H1 (cell line): Measurements from ENCODE around the gene ADAT3. TPM values are rescaled to one million over a fixed set of nuclear protein-coding genes. Genes with fewer than 3 reads are reported as not detected.

ENCODE experiments used
- CTCF ChIA-PET: fragments of 300-600 bp; sonication (Branson Sonifier 250); formaldehyde crosslinking; loops from one replicate; lab custom pipeline; 2021; ENCODE audit not compliant: partially characterized antibody; lab: Charles Lee
- POLR2A ChIA-PET: fragments of 300-600 bp; sonication (Branson Sonifier 250); formaldehyde crosslinking; loops from one replicate; lab custom pipeline; 2021; ENCODE audit warnings: inconsistent platforms; ENCODE audit not compliant: partially characterized antibody; lab: Charles Lee
- DNase-seq, 2 experiments: peaks; one replicate each; pipeline versions ENCODE4 v3.0.0 to v3.0.0-alpha.2; 2010 to 2022; ENCODE audit warnings: low spot score in 2 of 2, low read depth in 1 of 2, mixed read lengths in 1 of 2
- FAIRE-seq: peaks from 2 replicates; lab custom pipeline; 2011; peaks lifted over from hg19 to GRCh38; lab: Jason Lieb, UNC
- H2AFZ ChIP-seq: 2 replicates; pipeline ENCODE4 v1.8.1; 2012; ENCODE audit warnings: low read length, inconsistent platforms
- H2AK5ac ChIP-seq: 2 replicates; pipeline ENCODE4 v1.6.1; 2013; ENCODE audit warnings: low read depth, low read length
- H2BK120ac ChIP-seq: replicated peaks from 2 replicates; pipeline ENCODE3; 2013; ENCODE audit warnings: low read depth, low read length, inconsistent platforms
- H2BK12ac ChIP-seq: 2 replicates; pipeline ENCODE4 v1.6.1; 2013; ENCODE audit warnings: low read depth, low read length
- H2BK15ac ChIP-seq: 2 replicates; pipeline ENCODE4 v1.6.1; 2013; ENCODE audit warnings: low read length
- H2BK20ac ChIP-seq: 2 replicates; pipeline ENCODE4 v1.6.1; 2013; ENCODE audit warnings: low read length
- H2BK5ac ChIP-seq: 2 replicates; pipeline ENCODE4 v1.6.1; 2013; ENCODE audit warnings: low read depth, low read length
- H3K14ac ChIP-seq: 2 replicates; pipeline ENCODE4 v1.6.1; 2013; ENCODE audit warnings: inconsistent platforms; ENCODE audit not compliant: insufficient read length
- H3K18ac ChIP-seq: 2 replicates; pipeline ENCODE4 v1.6.1; 2013; ENCODE audit warnings: low read length; ENCODE audit errors: extremely low read depth
- H3K23ac ChIP-seq: 2 replicates; pipeline ENCODE4 v1.6.1; 2013; ENCODE audit warnings: inconsistent platforms; ENCODE audit not compliant: insufficient read length
- H3K23me2 ChIP-seq: 2 replicates; pipeline ENCODE4 v1.6.1; 2013; ENCODE audit warnings: low read depth, low read length
- H3K27ac ChIP-seq: 2 replicates; pipeline ENCODE4 v1.6.1; 2011; ENCODE audit warnings: low read depth, low read length, inconsistent platforms
- H3K27me3 ChIP-seq, 4 experiments: replicated peaks in 1 of 4; 1 replicate in 1 of 4; 2 replicates in 3 of 4; pipeline versions ENCODE4 v1.6.1 to v1.8.1; 2011 to 2013; ENCODE audit warnings: low read length in 3 of 4, mild to moderate bottlenecking in 3 of 4, inconsistent platforms in 2 of 4, mixed read lengths in 2 of 4, moderate library complexity in 1 of 4; ENCODE audit not compliant: control insufficient read depth in 3 of 4, insufficient read depth in 3 of 4; ENCODE audit errors: extremely low read depth in 1 of 4
- H3K36me3 ChIP-seq, 4 experiments: 2 replicates each; pipeline versions ENCODE4 v1.6.1 to v1.8.1; 2011 to 2013; ENCODE audit warnings: mild to moderate bottlenecking in 4 of 4, low read length in 3 of 4, moderate library complexity in 2 of 4, control low read depth in 1 of 4, inconsistent platforms in 1 of 4; ENCODE audit not compliant: insufficient read depth in 4 of 4, control insufficient read depth in 2 of 4
- H3K4ac ChIP-seq: replicated peaks from 2 replicates; pipeline ENCODE3; 2013; ENCODE audit warnings: low read length, low read depth, mixed read lengths, inconsistent platforms; ENCODE audit not compliant: insufficient read length
- H3K4me1 ChIP-seq, 4 experiments: replicated peaks in 1 of 4; 1 replicate in 1 of 4; 2 replicates in 3 of 4; pipeline versions ENCODE4 v1.6.1 to v1.8.1; 2011 to 2013; ENCODE audit warnings: low read length in 3 of 4, inconsistent platforms in 2 of 4, mixed read lengths in 1 of 4; ENCODE audit not compliant: insufficient read depth in 4 of 4, control insufficient read depth in 3 of 4
- H3K4me2 ChIP-seq, 2 experiments: 2 replicates each; pipeline versions ENCODE4 v1.6.1 to v1.8.1; 2011 to 2013; ENCODE audit warnings: low read depth in 2 of 2, low read length in 2 of 2, control low read depth in 1 of 2, inconsistent platforms in 1 of 2, mild to moderate bottlenecking in 1 of 2; ENCODE audit not compliant: insufficient read depth in 1 of 2
- H3K4me3 ChIP-seq, 4 experiments: fragments of 200-600, 300-600 bp in 1 of 4; sonication (generic), shearing (Covaris generic), sonication (Bioruptor Twin) in 1 of 4; 2 replicates each; pipeline versions ENCODE4 v1.5.1 to v1.8.1; 2011 to 2016; ENCODE audit warnings: low read length in 4 of 4, low read depth in 3 of 4, control low read depth in 2 of 4, inconsistent platforms in 2 of 4, mild to moderate bottlenecking in 2 of 4, mixed read lengths in 1 of 4, moderate library complexity in 1 of 4; ENCODE audit not compliant: insufficient read depth in 2 of 4; ENCODE audit errors: extremely low read depth in 1 of 4
- H3K56ac ChIP-seq: replicated peaks from 2 replicates; pipeline ENCODE3; 2013; ENCODE audit warnings: low read depth, mild to moderate bottlenecking, mixed read lengths, low read length, inconsistent platforms; ENCODE audit not compliant: insufficient read length
- H3K79me1 ChIP-seq: 2 replicates; pipeline ENCODE4 v1.6.1; 2013; ENCODE audit warnings: low read depth, low read length, control low read depth
- H3K79me2 ChIP-seq, 2 experiments: 2 replicates each; pipeline versions ENCODE4 v1.6.1 to v1.8.1; 2012 to 2013; ENCODE audit warnings: low read length in 2 of 2, mild to moderate bottlenecking in 2 of 2, inconsistent platforms in 1 of 2; ENCODE audit not compliant: insufficient read depth in 2 of 2, control insufficient read depth in 1 of 2
- H3K9ac ChIP-seq, 4 experiments: replicated peaks in 1 of 4; 1 replicate in 1 of 4; 2 replicates in 3 of 4; pipeline versions ENCODE4 v1.6.1 to v1.8.1; 2011 to 2013; ENCODE audit warnings: low read depth in 3 of 4, low read length in 3 of 4, control low read depth in 2 of 4, mild to moderate bottlenecking in 2 of 4, moderate library complexity in 2 of 4, inconsistent platforms in 1 of 4; ENCODE audit errors: extremely low read depth in 1 of 4
- H3K9me3 ChIP-seq, 2 experiments: 2 replicates each; pipeline versions ENCODE4 v1.6.1 to v1.8.1; 2012 to 2013; ENCODE audit warnings: mild to moderate bottlenecking in 2 of 2, moderate library complexity in 2 of 2, control low read depth in 1 of 2, inconsistent platforms in 1 of 2, low read depth in 1 of 2, low read length in 1 of 2, mixed read lengths in 1 of 2; ENCODE audit not compliant: insufficient read depth in 2 of 2
- H4K20me1 ChIP-seq, 2 experiments: replicated peaks in 1 of 2; 2 replicates each; pipeline versions ENCODE3 to v1.8.1; 2011 to 2013; ENCODE audit warnings: inconsistent platforms in 2 of 2, low read length in 2 of 2, mild to moderate bottlenecking in 1 of 2; ENCODE audit not compliant: insufficient read depth in 2 of 2, control insufficient read depth in 1 of 2
- H4K5ac ChIP-seq: 2 replicates; pipeline ENCODE4 v1.6.1; 2013; ENCODE audit warnings: low read length, low read depth, mixed read lengths, inconsistent platforms; ENCODE audit not compliant: insufficient read length
- H4K8ac ChIP-seq: 2 replicates; pipeline ENCODE4 v1.8.0; 2013; ENCODE audit warnings: mild to moderate bottlenecking, moderate library complexity, low read length, inconsistent platforms; ENCODE audit not compliant: insufficient read depth; ENCODE audit errors: extremely low read depth
- H4K91ac ChIP-seq: replicated peaks from 2 replicates; pipeline ENCODE3; 2013; ENCODE audit warnings: low read length, mixed read lengths, inconsistent platforms; ENCODE audit not compliant: insufficient read length
- BACH1 ChIP-seq: IDR thresholded peaks from 2 replicates; pipeline ENCODE4 v1.6.1; 2012; ENCODE audit warnings: low read length, improper control_type of control experiment
- EP300 ChIP-seq, 2 experiments: IDR thresholded peaks; 1 replicate in 1 of 2; 2 replicates in 1 of 2; pipeline ENCODE4 v1.6.1; 2011 to 2012; ENCODE audit warnings: low read depth in 2 of 2, low read length in 2 of 2, mild to moderate bottlenecking in 2 of 2, borderline replicate concordance in 1 of 2, inconsistent platforms in 1 of 2, moderate library complexity in 1 of 2
- HDAC6 ChIP-seq: IDR thresholded peaks from one replicate; pipeline ENCODE4 v1.7.1; 2012; ENCODE audit warnings: low read depth, mild to moderate bottlenecking, inconsistent platforms, low read length, moderate library complexity
- SP1 ChIP-seq: IDR thresholded peaks from 2 replicates; pipeline ENCODE4 v1.6.1; 2011; ENCODE audit warnings: low read depth, low read length
- SRF ChIP-seq: IDR thresholded peaks from 2 replicates; pipeline ENCODE4 v1.6.1; 2011; ENCODE audit warnings: mild to moderate bottlenecking, low read depth, low read length, moderate library complexity
- YY1 ChIP-seq: IDR thresholded peaks from 2 replicates; pipeline ENCODE4 v1.6.1; 2011; ENCODE audit warnings: low read depth, mild to moderate bottlenecking, low read length
- ZNF274 ChIP-seq: IDR thresholded peaks from 2 replicates; pipeline ENCODE4 v1.7.0; 2012; ENCODE audit warnings: low read length, borderline replicate concordance; ENCODE audit errors: extremely low read depth
- WGBS, 2 experiments: shearing (Covaris generic) in 1 of 2; methylation state at CpG; one replicate each; pipeline versions ENCODE4 v1.1.6 to v1.1.7; 2013 to 2015; ENCODE audit warnings: low lambda C conversion rate in 2 of 2, mixed read lengths in 2 of 2, inconsistent platforms in 1 of 2, low coverage in 1 of 2, missing lambda C conversion rate in 1 of 2; ENCODE audit not compliant: insufficient replicate concordance in 2 of 2, insufficient coverage in 1 of 2, insufficient read length in 1 of 2; ENCODE audit errors: extremely low coverage in 1 of 2, missing lambda C conversion rate in 1 of 2; 5-methylcytosine and 5-hydroxymethylcytosine counted together
- polyA plus RNA-seq, 7 experiments: library from polyadenylated mRNA; depleted of rRNA in 3 of 7; stranded (reverse) in 5 of 7; unstranded in 2 of 7; fragments of >200 nt in 5 of 7; fragments of 200-250 nt in 2 of 7; gene quantifications; 1 replicate in 5 of 7; 2 replicates in 1 of 7; 4 replicates in 1 of 7; pipeline versions ENCODE4 v1.2.1 to v1.2.3, GENCODE V29; 2011 to 2013; ENCODE audit warnings: missing spikeins in 2 of 7, mixed read lengths in 2 of 7
- total RNA-seq: library from RNA; stranded (reverse); fragmentation: NEBNext Ultra II Directional; extraction: Animal tissue kit (Norgen Biotek cat#: 25700); gene quantifications from 2 replicates; pipeline ENCODE4 v1.2.1, GENCODE V29; 2021
- TF ChIP-seq, protein P1 (sequence below): IDR thresholded peaks from 2 replicates; pipeline ENCODE4 v1.6.1; 2012; ENCODE audit warnings: low read length, inconsistent platforms

The ADAT3 gene
- total and polyA plus RNA-seq, 2 of the 8 experiments (the other 6 are each of a cell fraction or from before 2014, with no cell fraction given), result 5.4 to 10.8 TPM

DNA sequence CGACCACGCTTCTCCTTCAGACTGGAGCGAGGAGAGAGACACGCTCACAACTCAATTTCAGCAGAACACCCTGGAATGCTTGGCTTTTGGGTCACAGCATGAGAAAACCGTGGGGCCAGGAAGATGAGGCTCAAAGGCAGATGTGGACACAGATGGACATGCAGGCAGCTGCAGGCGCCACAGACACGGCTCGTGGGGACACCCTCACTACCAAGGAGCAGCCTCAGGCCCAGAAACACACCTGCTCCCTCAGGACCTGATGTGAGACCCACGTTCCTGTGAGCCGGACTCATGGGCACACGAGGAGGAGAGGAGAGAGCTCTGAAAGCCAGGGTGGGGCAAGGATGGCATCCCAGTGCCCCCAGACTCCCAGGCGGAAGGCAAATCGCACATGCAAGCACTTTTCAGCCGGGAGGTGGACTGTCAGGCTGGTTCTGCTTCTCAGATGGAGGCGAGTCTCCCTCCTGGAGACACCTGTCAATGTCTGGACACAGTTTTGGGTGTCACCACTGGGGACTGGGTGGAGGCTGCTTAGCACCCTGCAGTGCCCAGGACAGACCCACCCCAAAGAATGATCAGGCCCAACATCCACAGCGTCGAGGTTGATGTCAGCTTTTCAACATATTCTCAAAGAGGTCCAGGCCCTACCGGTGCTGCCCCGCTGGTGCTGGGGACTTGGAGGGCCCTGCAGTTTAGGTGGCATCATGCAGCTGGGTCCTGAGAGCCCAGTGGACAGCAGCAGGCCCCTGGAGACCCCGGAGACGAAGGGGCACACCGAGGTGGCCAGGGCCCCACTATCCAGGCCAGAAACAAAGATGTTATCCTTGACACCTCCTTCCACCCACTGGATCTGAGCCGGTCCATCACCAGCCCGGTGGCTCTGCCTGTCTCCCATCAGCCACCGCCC, 22.2 kb upstream of the ADAT3 start:
- CTCF ChIA-PET, result interaction anchor here (1.1 to 1.3 kb wide), 2 partner anchors 62 to 186 kb away, joined by 3 read pairs; no protein-coding TSS in a partner anchor
- TF ChIP-seq EP300 (IDR thresholded peaks at IDR 0.05; ENCODE audit: borderline replicate concordance in 1 of 2, low read depth in 2 of 2, low read length in 2 of 2), result no peak
- TF ChIP-seq YY1, result no peak
- TF ChIP-seq ZNF274, result no peak
- TF ChIP-seq, protein P1, sequence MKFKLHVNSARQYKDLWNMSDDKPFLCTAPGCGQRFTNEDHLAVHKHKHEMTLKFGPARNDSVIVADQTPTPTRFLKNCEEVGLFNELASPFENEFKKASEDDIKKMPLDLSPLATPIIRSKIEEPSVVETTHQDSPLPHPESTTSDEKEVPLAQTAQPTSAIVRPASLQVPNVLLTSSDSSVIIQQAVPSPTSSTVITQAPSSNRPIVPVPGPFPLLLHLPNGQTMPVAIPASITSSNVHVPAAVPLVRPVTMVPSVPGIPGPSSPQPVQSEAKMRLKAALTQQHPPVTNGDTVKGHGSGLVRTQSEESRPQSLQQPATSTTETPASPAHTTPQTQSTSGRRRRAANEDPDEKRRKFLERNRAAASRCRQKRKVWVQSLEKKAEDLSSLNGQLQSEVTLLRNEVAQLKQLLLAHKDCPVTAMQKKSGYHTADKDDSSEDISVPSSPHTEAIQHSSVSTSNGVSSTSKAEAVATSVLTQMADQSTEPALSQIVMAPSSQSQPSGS, result no peak
- TF ChIP-seq BACH1, result no peak
- TF ChIP-seq SP1, result no peak
- no peak for TF ChIP-seq HDAC6
- TF ChIP-seq SRF, result no peak

More for the DNA sequence above, 22.2 kb upstream of the ADAT3 start:
- no peaks in the 10 kb centered on the region for H3K9me3 ChIP-seq
- no peaks in the 10 kb centered on the region; a peak in 2 of 7 replicates for H3K27me3 ChIP-seq
- DNase-seq (no peak), FAIRE-seq (no peak)
- H2BK20ac ChIP-seq, result peak overlapping the region; percentile 21; the same call in 1 of the 2 replicates
- H3K79me2 ChIP-seq, result peaks cover 7 to 29% of the 10 kb centered on the region in 2 experiments; a peak in 3 of 4 replicates
- H3K56ac ChIP-seq, result no peak overlapping the region
- H2AFZ ChIP-seq, result no peak overlapping the region
- no peak overlapping the region for H2BK120ac ChIP-seq
- H2AK5ac ChIP-seq, result 0 out of 2 replicates have a peak overlapping the region, but pooled peaks have one; percentile 40
- peak overlapping the region in 1 of 4 experiments; percentile 7; a peak in 2 of 7 replicates for H3K9ac ChIP-seq
- no peak overlapping the region for H3K14ac ChIP-seq
- H2BK5ac ChIP-seq, result peak overlapping the region; percentile 66
- H3K23ac ChIP-seq, result no peak overlapping the region
- no peak overlapping the region for H4K5ac ChIP-seq
- WGBS, 2 experiments, result 85% methylated on average over 25 of the region's 25 CpGs; no CpG with 5 or more reads in 1 of the 2 experiments
- POLR2A ChIA-PET, result interaction anchor here (1.3 to 1.4 kb wide), 4 partner anchors 14 to 166 kb away, joined by 3 to 5 read pairs (median 4); partner anchors contain the start of genes ADAT3 and SCAMP4
- no peak overlapping the region for H3K18ac ChIP-seq
- no peak overlapping the region for H4K8ac ChIP-seq
- no peak overlapping the region for H3K4me3 ChIP-seq
- peaks cover 23% of the 10 kb centered on the region for H3K79me1 ChIP-seq
- peaks cover 3 to 14% (median 9%) of the 10 kb centered on the region in 4 experiments; a peak in 6 of 7 replicates for H3K4me1 ChIP-seq
- peak overlapping the region; percentile 68; the same call in 1 of the 2 replicates for H2BK12ac ChIP-seq
- peak overlapping the region; percentile 81; the same call in 1 of the 2 replicates for H2BK15ac ChIP-seq
- peaks cover 13 to 23% of the 10 kb centered on the region in 2 experiments for H4K20me1 ChIP-seq
- H3K27ac ChIP-seq, result no peak overlapping the region
- H4K91ac ChIP-seq, result no peak overlapping the region
- no peak overlapping the region for H3K4ac ChIP-seq
- no peaks in the 10 kb centered on the region for H3K36me3 ChIP-seq
- peaks cover 6% of the 10 kb centered on the region; the same call in 1 of the 2 replicates for H3K23me2 ChIP-seq
- peak overlapping the region in 1 of 2 experiments; percentile 31; a peak in 1 of 4 replicates for H3K4me2 ChIP-seq
